ENCODE data around the gene DPY30.

DPY30 gene

DNA sequence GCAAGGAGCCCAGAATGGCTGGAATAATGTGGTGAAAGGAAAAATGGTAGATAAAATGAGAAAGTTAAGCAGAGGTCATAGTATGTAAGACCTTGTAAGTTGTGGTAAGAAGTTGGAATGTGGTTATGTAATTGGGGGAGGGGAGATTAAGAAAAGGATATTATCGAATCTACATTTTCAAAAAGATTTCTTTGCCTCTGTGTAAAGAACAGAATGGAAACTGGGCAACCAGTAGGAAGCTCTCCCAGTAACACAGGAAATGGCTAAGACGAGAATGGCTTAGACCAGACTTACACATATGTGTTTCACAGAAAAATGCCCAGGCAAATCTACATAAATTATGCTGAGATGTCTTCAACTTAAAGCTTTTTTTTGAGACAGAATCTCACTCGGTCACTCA, 42.0 kb downstream of the DPY30 start:
- H3K4me3 ChIP-seq (ENCODE audit: low read depth, low read length): no peak overlapping the region
- DNase-seq (ENCODE audit: low read depth, low spot score): peak; percentile 32
- TF ChIP-seq, protein P1, sequence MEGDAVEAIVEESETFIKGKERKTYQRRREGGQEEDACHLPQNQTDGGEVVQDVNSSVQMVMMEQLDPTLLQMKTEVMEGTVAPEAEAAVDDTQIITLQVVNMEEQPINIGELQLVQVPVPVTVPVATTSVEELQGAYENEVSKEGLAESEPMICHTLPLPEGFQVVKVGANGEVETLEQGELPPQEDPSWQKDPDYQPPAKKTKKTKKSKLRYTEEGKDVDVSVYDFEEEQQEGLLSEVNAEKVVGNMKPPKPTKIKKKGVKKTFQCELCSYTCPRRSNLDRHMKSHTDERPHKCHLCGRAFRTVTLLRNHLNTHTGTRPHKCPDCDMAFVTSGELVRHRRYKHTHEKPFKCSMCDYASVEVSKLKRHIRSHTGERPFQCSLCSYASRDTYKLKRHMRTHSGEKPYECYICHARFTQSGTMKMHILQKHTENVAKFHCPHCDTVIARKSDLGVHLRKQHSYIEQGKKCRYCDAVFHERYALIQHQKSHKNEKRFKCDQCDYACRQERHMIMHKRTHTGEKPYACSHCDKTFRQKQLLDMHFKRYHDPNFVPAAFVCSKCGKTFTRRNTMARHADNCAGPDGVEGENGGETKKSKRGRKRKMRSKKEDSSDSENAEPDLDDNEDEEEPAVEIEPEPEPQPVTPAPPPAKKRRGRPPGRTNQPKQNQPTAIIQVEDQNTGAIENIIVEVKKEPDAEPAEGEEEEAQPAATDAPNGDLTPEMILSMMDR (IDR thresholded peaks at IDR 0.05; ENCODE audit: low read depth, low read length): no peak
- in situ Hi-C loops (cut with HindIII; ENCODE audit: low sequenced_read_pairs): no loop called here

DNA sequence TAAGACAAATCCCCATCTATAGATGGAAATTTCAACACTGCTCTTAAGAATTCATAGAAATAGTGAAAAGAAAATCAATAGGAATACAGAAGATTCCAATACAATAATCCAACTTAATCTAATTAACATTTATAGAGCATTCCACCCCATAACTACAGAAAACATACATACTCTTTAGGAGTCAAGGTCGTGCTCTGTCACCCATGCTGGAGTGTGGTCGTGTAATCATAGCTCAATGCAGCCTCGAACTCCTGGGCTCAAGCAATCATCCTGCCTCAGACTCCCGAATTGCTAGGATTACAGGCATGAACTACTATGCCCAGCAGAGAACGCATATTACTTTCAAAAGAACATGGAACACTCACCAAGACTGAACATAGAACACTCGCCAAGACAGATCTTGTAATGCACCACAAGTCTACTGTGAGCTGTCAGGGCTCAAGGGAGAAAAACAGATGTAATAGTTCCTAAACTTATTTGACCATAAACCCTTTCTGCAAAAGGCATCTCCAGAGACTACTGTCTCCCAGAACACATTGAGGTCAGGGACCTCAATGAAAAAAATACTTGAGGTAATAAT, 42.9 kb downstream of the DPY30 start:
- H3K4me3 ChIP-seq (ENCODE audit: low read depth, low read length): no peak overlapping the region
- in situ Hi-C loops (cut with HindIII; ENCODE audit: low sequenced_read_pairs): no loop called here
- TF ChIP-seq, protein P1 (IDR thresholded peaks at IDR 0.05; ENCODE audit: low read depth, low read length): no peak
- DNase-seq (ENCODE audit: low read depth, low spot score): no peak

DNA sequence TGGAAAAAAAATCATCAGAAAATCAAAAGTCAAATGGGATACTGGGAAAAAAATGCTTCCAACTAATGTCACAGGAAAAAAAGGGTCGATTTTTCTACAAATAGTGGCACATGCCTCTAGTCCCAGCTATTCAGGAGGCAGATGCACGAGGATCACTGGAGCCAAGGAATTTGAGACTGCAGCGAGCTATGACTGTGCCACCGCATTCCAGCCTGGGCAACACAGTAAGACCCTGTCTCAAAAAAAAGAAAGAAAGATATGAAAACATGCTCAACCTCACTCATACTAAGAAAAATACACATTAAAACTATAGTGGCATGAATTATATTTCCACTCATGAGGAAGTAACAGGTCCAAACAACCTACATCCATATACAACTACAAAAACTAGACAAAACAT, 46.7 kb downstream of the DPY30 start:
- no peak overlapping the region for H3K4me3 ChIP-seq (ENCODE audit: low read depth, low read length)
- TF ChIP-seq, protein P1 (IDR thresholded peaks at IDR 0.05; ENCODE audit: low read depth, low read length): no peak
- in situ Hi-C loops (cut with HindIII; ENCODE audit: low sequenced_read_pairs): no loop called here
- DNase-seq (ENCODE audit: low read depth, low spot score): no peak

DNA sequence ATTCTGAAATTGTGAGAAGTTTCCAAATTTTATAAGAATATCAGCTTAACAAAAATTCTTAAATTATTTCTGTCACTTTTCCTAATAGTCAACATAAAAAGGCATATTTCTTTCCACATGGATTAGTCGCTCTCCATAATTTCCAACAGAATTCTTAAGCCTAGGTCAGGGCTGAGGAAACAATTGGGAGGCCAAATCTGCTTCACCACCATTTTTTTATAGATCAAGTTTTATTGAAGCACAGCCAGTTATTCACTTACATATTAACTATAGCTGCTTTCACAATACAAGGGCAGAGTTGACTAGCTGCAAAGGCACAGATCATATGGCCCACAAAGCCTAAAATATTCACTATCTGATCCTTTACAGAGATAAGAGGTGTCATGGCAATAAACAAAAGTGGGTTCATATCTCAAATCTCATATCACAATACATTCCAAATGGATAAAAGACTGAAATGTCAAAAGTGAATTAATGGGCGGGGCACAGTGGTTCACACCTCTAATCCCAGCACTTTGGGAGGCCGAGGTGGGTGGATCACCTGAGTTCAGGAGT, 47.5 kb downstream of the DPY30 start:
- in situ Hi-C loops (cut with HindIII; ENCODE audit: low sequenced_read_pairs): no loop called here
- TF ChIP-seq, protein P1 (IDR thresholded peaks at IDR 0.05; ENCODE audit: low read depth, low read length): no peak
- no peak for DNase-seq (ENCODE audit: low read depth, low spot score)
- no peak overlapping the region for H3K4me3 ChIP-seq (ENCODE audit: low read depth, low read length)

DNA sequence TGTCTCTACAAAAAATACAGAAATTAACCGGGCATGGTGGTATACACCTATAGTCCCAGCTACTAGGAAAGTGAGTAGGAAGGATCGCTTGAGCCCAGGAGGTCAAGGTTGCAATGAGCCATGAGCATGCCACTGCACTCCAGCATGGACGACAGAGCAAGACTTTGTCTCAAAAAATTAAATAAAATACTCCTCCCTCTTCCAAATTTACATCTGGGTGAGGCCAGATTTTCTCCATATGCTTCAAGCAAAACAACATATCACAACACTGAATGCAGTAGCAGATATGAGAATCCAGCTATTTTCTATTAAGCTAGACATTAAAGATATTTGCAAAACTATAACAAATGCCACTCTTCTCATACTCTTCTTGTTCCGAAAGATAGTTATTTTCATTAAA, 49.7 kb downstream of the DPY30 start:
- DNase-seq (ENCODE audit: low read depth, low spot score): no peak
- in situ Hi-C loops (cut with HindIII; ENCODE audit: low sequenced_read_pairs): no loop called here
- H3K4me3 ChIP-seq (ENCODE audit: low read depth, low read length): no peak overlapping the region
- TF ChIP-seq, protein P1 (IDR thresholded peaks at IDR 0.05; ENCODE audit: low read depth, low read length): no peak

DNA sequence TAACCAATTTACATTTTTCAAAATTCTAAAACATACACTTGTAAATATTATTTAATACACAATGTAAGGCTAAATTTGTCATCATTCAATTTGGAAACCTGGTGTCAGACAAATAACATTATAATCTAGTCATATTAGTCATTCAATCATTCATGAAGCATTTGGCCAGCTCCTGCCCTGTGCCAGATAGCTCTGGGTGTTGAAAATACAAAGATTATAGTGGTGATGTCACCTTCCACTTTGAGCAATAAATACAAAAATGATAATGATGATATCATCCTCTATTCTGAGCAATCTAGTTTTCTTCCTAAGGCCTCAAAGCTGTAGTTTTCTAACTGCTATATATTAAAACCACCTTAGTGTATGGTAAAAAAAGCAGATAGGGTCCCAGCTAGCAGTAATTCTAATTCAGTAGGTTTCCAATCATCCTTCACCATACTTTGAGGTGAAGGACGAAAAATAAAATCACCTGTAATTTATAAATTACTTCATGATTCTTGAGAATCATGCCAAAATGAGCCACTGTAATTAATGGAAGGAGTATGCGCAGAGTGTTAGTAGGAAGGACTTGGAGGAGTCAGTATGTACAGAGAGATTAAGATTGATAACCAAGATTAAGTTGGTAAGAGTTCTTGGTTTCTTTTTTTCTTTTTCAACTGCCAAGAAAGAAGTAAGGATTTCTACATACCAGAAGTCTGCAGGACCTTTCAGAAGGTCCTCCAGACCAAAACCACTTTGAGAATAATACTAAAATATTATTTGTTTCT, 52.0 kb downstream of the DPY30 start:
- peak; percentile 52 for DNase-seq (ENCODE audit: low read depth, low spot score)
- in situ Hi-C loops (cut with HindIII; ENCODE audit: low sequenced_read_pairs): no loop called here
- TF ChIP-seq, protein P1 (IDR thresholded peaks at IDR 0.05; ENCODE audit: low read depth, low read length): no peak
- no peak overlapping the region for H3K4me3 ChIP-seq (ENCODE audit: low read depth, low read length)
